IPS-20b (cell line): ENCODE results near the gene CRIP2.

Source experiments
- H3K27ac ChIP-seq: one replicate; pipeline ENCODE4 v1.5.1; 2013; ENCODE audit warnings: low read length
- H3K27me3 ChIP-seq: 2 replicates; pipeline ENCODE4 v1.6.1; 2013; ENCODE audit warnings: mild to moderate bottlenecking, low read length, inconsistent platforms; ENCODE audit not compliant: insufficient read depth
- H3K36me3 ChIP-seq: 2 replicates; pipeline ENCODE4 v1.6.1; 2013; ENCODE audit warnings: low read depth, mild to moderate bottlenecking, inconsistent platforms, low read length, moderate library complexity; ENCODE audit not compliant: insufficient read depth
- H3K4me1 ChIP-seq: 2 replicates; pipeline ENCODE4 v1.6.1; 2013; ENCODE audit warnings: mild to moderate bottlenecking, control low read depth, inconsistent platforms, low read length, moderate library complexity; ENCODE audit not compliant: insufficient read depth
- H3K4me3 ChIP-seq: 2 replicates; pipeline ENCODE4 v1.5.1; 2013; ENCODE audit warnings: mild to moderate bottlenecking, low read length, inconsistent platforms
- H3K9ac ChIP-seq: 2 replicates; pipeline ENCODE4 v1.6.1; 2013; ENCODE audit warnings: low read depth, mild to moderate bottlenecking, inconsistent platforms, low read length, moderate library complexity
- H3K9me3 ChIP-seq: 2 replicates; pipeline ENCODE4 v1.6.1; 2013; ENCODE audit warnings: mild to moderate bottlenecking, low read depth, low read length, inconsistent platforms; ENCODE audit not compliant: insufficient read depth

The CRIP2 gene

GRCh38 chr14:105480807-105481801 lies 6.5 kb downstream of the CRIP2 start:
- Histone ChIP-seq H3K36me3 (no peaks in the 10 kb centered on the region), H3K4me1 (no peaks in the 10 kb centered on the region), H3K27me3 (peaks cover 95% of the 10 kb centered on the region), H3K9me3 (no peaks in the 10 kb centered on the region), H3K4me3 (peak overlapping the region; percentile 49), H3K9ac (no peak overlapping the region), H3K27ac (no peak overlapping the region)

- H3K27me3 ChIP-seq: peaks cover 95% of the 10 kb centered on the region
- H3K9ac ChIP-seq: no peak overlapping the region
- H3K4me1 ChIP-seq: no peaks in the 10 kb centered on the region
- H3K27ac ChIP-seq: no peak overlapping the region
- no peaks in the 10 kb centered on the region for H3K9me3 ChIP-seq
- H3K4me3 ChIP-seq: no peak overlapping the region
- H3K36me3 ChIP-seq: no peaks in the 10 kb centered on the region
Observed at GRCh38 chr14:105481886-105482457, 7.4 kb downstream of the CRIP2 start.

DNA sequence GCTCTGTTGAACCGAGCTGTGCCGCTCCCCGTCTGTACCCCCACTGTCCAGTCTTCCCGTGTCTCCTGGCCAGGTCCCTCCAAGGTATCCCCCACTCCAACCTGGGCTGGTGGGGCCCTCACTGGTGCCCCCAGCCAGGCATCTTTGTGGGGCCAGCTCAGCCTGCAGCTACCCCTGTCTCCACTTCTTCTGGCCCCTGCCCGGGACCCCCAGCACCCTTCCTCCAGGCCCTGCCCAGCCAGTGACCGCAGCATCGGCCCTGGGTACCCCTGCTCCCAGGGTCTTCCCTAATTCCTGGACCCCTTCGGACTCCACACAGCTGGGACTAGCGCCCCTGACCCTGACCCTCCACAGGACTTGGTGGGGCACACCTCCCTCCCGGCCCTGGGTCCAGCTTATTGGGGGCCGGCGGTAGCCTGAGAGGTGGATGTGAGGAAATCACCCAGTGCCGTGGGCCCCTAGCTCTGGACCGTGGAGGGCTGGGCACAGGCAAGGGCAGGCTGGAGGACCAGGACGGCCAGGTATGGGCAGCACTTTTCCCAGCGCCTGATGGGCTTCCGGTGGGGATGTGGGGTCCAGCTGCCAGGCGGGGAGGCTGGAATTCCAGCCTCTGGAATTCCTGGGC lies 8.0 kb downstream of the CRIP2 start:
- Histone ChIP-seq H3K27me3 (peaks cover 95% of the 10 kb centered on the region), H3K9me3 (no peaks in the 10 kb centered on the region), H3K4me1 (no peaks in the 10 kb centered on the region; the same call in 1 of the 2 replicates), H3K4me3 (no peak overlapping the region), H3K9ac (no peak overlapping the region), H3K36me3 (no peaks in the 10 kb centered on the region), H3K27ac (no peak overlapping the region)

DNA sequence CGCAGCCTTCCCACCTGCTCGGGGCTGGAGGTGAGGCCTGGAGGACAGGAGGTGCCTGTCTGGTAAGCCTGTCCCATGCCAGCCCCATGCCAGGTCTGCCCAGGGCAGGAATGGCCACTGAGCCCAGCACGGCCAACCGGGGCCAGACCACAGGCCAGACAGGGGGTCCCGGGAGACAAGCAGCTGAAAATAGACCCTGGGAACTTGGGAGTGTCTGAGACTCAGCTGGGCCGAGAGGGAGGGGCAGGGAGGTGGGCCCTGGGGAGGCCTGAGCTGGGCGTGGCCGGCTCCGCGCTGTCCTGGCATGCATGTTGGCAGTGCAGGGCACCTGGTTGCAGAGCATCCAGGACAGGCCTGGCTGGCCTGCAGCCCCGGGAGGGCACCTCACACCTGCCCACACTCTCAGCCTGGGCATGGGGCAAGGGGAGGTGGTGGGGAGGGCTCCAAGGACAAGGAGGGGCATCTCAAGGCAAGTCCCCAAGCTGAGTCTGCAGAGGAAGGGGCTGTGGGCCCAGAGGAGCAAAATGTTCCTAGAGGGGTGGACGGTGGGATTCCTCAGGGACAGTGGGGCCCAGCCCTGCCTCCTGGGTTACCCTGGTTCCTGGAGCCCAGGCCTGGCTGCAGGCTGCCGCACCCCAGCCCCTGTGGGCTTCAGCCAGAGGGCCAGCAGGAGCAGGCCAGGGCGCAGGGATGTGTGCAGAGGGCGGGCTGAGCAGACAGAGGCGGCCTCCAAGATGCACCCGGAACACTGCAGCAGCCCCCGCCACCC lies 8.9 kb downstream of the CRIP2 start:
- Histone ChIP-seq H3K4me1 (no peaks in the 10 kb centered on the region; the same call in 1 of the 2 replicates), H3K9me3 (no peaks in the 10 kb centered on the region), H3K4me3 (no peak overlapping the region), H3K27ac (no peak overlapping the region), H3K36me3 (no peaks in the 10 kb centered on the region), H3K27me3 (peaks cover 95% of the 10 kb centered on the region), H3K9ac (no peak overlapping the region)

- H3K27ac ChIP-seq: no peak overlapping the region
- no peak overlapping the region for H3K4me3 ChIP-seq
- no peak overlapping the region for H3K9ac ChIP-seq
- no peaks in the 10 kb centered on the region for H3K36me3 ChIP-seq
- no peaks in the 10 kb centered on the region for H3K9me3 ChIP-seq
- peaks cover 95% of the 10 kb centered on the region for H3K27me3 ChIP-seq
- peaks cover 2% of the 10 kb centered on the region; the same call in 1 of the 2 replicates for H3K4me1 ChIP-seq
Observed at GRCh38 chr14:105484069-105484996, 9.7 kb downstream of the CRIP2 start.

GRCh38 chr14:105484997-105485393 lies 10.4 kb downstream of the CRIP2 start:
- H3K36me3 ChIP-seq: no peaks in the 10 kb centered on the region

DNA sequence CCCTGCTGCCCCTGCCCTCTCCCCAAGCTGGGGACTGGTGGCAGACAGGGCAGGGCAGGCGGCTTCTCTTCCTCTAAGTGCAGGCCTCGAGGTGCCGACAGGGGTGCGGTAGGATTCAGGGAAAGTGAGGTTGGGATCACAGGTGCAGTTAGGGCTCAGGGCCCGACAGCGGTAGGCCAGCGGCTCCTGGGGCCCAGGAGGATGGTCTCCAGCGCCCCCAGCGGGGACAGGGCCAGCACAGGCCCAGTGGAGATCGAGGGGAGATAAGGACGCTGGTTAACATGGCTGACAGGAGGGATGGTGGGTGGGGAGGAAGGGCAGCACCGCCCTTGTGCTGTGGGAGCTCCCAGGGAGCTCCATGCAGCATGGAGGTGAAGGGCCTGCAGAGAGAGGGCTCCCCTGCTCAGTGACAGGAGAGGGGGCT lies 11.1 kb downstream of the CRIP2 start:
- Histone ChIP-seq H3K27ac (no peak overlapping the region), H3K36me3 (no peaks in the 10 kb centered on the region), H3K9ac (no peak overlapping the region), H3K27me3 (peaks cover 90% of the 10 kb centered on the region), H3K4me1 (peaks cover 4% of the 10 kb centered on the region; the same call in 1 of the 2 replicates), H3K4me3 (no peak overlapping the region), H3K9me3 (no peaks in the 10 kb centered on the region)

More at GRCh38 chr14:105484997-105485393, 10.4 kb downstream of the CRIP2 start:
- Histone ChIP-seq H3K4me3 (no peak overlapping the region), H3K9me3 (no peaks in the 10 kb centered on the region), H3K27ac (no peak overlapping the region), H3K27me3 (peaks cover 95% of the 10 kb centered on the region), H3K9ac (no peak overlapping the region), H3K4me1 (peaks cover 4% of the 10 kb centered on the region; the same call in 1 of the 2 replicates)

- Histone ChIP-seq H3K36me3 (no peaks in the 10 kb centered on the region), H3K27ac (no peak within 1 kb of the TSS), H3K27me3 (peaks cover 84% of the 10 kb centered on the region), H3K4me1 (peaks cover 4% of the 10 kb centered on the region; the same call in 1 of the 2 replicates), H3K9me3 (no peaks in the 10 kb centered on the region), H3K9ac (no peak within 1 kb of the TSS), H3K4me3 (peak within 1 kb of the TSS; percentile 50; the same call in 1 of the 2 replicates)
Observed at GRCh38 chr14:105486163-105486973, 11.7 kb downstream of the CRIP2 start, which contains the start of gene CRIP1. CRIP1 (plus strand) TSS chr14:105486886; CDS start chr14:105487260, 374 bp downstream.

DNA sequence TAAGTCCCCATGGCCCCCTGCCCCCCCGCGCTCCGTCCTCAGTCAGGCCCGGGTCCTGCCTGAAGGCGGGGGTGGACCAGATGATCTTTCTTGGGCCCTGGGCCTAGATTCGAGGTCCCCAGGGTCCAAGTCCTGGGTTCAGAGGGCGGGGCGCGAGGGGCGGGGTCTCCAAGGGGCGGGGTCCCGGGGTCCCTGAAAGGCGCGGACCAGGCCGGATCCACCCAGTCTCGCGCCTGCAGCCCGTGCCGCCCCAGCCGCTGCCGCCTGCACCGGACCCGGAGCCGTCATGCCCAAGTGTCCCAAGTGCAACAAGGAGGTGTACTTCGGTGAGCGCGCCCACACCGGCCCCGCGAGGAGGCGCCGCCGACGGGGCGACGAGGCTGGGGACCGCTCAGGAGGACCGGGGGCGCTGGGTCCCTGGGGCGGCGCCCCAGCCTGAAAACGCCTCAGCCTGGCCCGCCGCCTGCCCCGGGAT lies 12.4 kb downstream of the CRIP2 start:
- no peaks in the 10 kb centered on the region for H3K36me3 ChIP-seq
- no peak overlapping the region for H3K9ac ChIP-seq
- H3K4me1 ChIP-seq: peaks cover 4% of the 10 kb centered on the region; the same call in 1 of the 2 replicates
- H3K9me3 ChIP-seq: no peaks in the 10 kb centered on the region
- peak overlapping the region; percentile 50; the same call in 1 of the 2 replicates for H3K4me3 ChIP-seq
- H3K27ac ChIP-seq: no peak overlapping the region
- peaks cover 78% of the 10 kb centered on the region for H3K27me3 ChIP-seq
